ENCODE measurements around the gene SLC6A8. TPM values are rescaled to one million over a fixed set of nuclear protein-coding genes. Genes with fewer than 3 reads are reported as not detected.
"Not testable (repeated sequence)": the region's sequence is repeated elsewhere in the genome, so short reads cannot be mapped to it uniquely, and the experiment has no call there.

The SLC6A8 gene
- total RNA-seq, 2 experiments from 2014 or later, result 0.68 to 0.70 TPM

DNA sequence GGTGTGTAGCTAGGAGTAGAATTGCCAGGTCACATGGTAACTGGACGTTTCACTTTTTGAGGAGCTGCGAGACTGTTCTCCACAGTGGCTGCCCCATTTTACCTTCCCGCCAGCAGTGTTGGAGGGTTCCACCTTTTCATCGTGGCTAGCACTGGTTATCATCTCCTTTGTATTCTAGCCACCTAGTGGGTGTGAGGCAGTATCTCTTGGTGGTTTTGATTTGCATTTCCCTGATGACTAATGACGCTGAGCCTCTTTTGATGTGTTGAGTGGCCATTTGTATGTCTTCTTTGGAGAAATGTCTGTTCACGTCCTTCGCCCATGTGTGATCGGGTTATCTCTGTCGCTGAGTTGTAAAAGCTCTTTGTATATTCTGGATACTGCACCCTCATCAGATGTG lies 47.5 kb downstream of the SLC6A8 start:
- Mint-ChIP-seq H3K36me3 (peaks cover 15% of the 10 kb centered on the region), H3K4me3 (no peak overlapping the region), H3K4me1 (peaks cover 27% of the 10 kb centered on the region), H3K27me3 (no peaks in the 10 kb centered on the region), H3K9me3 (peaks cover 6% of the 10 kb centered on the region), H3K27ac (no peak overlapping the region)
- DNase-seq, result no peak

DNA sequence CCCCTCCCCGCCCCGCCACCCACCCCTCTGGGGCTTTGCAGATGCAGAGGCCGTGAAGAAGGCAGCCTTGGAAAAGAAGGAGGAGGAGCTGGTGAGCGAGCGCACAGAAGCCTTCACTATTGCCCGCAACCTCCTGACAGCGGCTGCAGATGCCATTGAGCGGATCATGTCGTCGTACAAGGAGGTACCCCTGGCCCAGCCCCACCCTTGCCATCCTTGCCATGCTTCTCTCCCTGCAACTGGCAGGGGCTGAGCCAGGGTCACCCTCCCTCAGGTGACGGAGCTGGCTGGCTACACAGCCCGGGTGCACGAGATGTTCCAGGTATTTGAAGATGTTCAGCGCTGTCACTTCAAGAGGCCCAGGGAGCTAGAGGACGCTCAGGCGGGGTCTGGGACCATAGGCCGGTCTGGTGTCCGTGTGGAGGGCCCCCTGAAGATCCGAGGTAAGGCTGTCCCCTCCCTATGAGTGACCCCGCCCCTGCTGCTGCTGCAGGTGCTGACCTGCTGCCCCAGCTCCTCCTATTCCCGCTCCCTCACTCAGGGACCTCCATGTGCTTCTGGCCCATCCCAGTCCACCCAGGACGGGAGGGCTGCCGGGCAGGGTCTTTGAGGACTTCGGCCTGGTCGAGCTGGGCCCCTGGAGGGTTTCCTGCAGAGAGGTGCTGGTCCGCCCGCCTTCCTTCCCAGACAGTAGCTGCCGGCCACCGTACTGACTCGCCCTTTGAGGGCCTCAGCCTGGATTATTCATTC lies 48.5 kb downstream of the SLC6A8 start:
- Mint-ChIP-seq H3K4me1 (peaks cover 27% of the 10 kb centered on the region), H3K36me3 (peaks cover 12% of the 10 kb centered on the region), H3K4me3 (no peak overlapping the region), H3K9me3 (peaks cover 6% of the 10 kb centered on the region), H3K27ac (peak overlapping the region; percentile 45), H3K27me3 (no peaks in the 10 kb centered on the region)
- DNase-seq, result no peak

GRCh38 chrX:153736871-153737441 lies 49.2 kb downstream of the SLC6A8 start:
- no peak for DNase-seq
- Mint-ChIP-seq H3K27ac (no peak overlapping the region), H3K4me1 (peaks cover 20% of the 10 kb centered on the region), H3K27me3 (no peaks in the 10 kb centered on the region), H3K36me3 (peaks cover 5% of the 10 kb centered on the region), H3K9me3 (no peaks in the 10 kb centered on the region), H3K4me3 (no peak overlapping the region)

GRCh38 chrX:153738056-153738605 lies 50.4 kb downstream of the SLC6A8 start:
- Mint-ChIP-seq H3K27ac (no peak overlapping the region), H3K4me1 (peaks cover 20% of the 10 kb centered on the region), H3K27me3 (no peaks in the 10 kb centered on the region), H3K4me3 (no peak overlapping the region), H3K9me3 (no peaks in the 10 kb centered on the region), H3K36me3 (peaks cover 1% of the 10 kb centered on the region)
- no peak for DNase-seq

GRCh38 chrX:153739754-153740486 lies 52.2 kb downstream of the SLC6A8 start:
- Mint-ChIP-seq H3K27me3 (peaks cover 4% of the 10 kb centered on the region), H3K4me1 (peaks cover 20% of the 10 kb centered on the region), H3K4me3 (peak overlapping the region; percentile 42), H3K27ac (peak overlapping the region; percentile 60), H3K9me3 (no peaks in the 10 kb centered on the region), H3K36me3 (no peaks in the 10 kb centered on the region)
- peak; percentile 9 for DNase-seq

- no peak for DNase-seq
- peak overlapping the region; percentile 10 for H3K4me3 Mint-ChIP-seq
- H3K36me3 Mint-ChIP-seq, result no peaks in the 10 kb centered on the region
- H3K4me1 Mint-ChIP-seq, result peaks cover 12% of the 10 kb centered on the region
- no peaks in the 10 kb centered on the region for H3K9me3 Mint-ChIP-seq
- H3K27ac Mint-ChIP-seq, result peak overlapping the region; percentile 60
- H3K27me3 Mint-ChIP-seq, result peaks cover 4% of the 10 kb centered on the region
Measured at GRCh38 chrX:153740631-153741222, 53.0 kb downstream of the SLC6A8 start.

GRCh38 chrX:153741446-153741845 lies 53.7 kb downstream of the SLC6A8 start:
- Mint-ChIP-seq H3K27me3 (peaks cover 7% of the 10 kb centered on the region), H3K4me3 (no peak overlapping the region), H3K4me1 (peaks cover 12% of the 10 kb centered on the region), H3K36me3 (no peaks in the 10 kb centered on the region), H3K9me3 (no peaks in the 10 kb centered on the region), H3K27ac (no peak overlapping the region)
- DNase-seq, result no peak

DNA sequence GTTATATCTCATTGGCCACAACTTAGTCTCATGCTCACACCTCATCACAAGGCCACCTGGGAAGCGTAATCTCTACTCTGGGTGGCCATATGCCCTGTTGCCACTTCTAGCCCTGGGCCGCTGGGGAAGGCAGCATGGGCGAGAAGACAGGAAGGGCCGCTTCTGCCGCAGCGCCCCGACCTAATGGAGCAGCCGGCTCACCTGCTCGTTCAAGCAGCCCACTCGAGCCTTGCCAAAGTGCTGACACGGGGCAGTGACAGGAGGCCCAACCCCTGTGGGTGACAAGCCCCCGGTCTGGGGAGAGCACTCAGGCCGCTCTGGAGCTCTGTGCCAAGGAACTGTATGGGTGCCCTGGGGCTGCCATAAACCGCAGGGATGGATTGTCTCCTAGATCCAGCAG lies 54.4 kb downstream of the SLC6A8 start:
- DNase-seq, H3K4me3 Mint-ChIP-seq, H3K9me3 Mint-ChIP-seq, H3K27me3 Mint-ChIP-seq, H3K36me3 Mint-ChIP-seq, H3K27ac Mint-ChIP-seq: not testable (repeated sequence)
- H3K4me1 Mint-ChIP-seq, result peaks cover 12% of the 10 kb centered on the region

- not testable (repeated sequence) for H3K27ac Mint-ChIP-seq, DNase-seq, H3K27me3 Mint-ChIP-seq, H3K4me3 Mint-ChIP-seq, H3K9me3 Mint-ChIP-seq, H3K36me3 Mint-ChIP-seq
- H3K4me1 Mint-ChIP-seq, result peaks cover 12% of the 10 kb centered on the region
Measured at GRCh38 chrX:153742796-153743467, 55.2 kb downstream of the SLC6A8 start.

DNA sequence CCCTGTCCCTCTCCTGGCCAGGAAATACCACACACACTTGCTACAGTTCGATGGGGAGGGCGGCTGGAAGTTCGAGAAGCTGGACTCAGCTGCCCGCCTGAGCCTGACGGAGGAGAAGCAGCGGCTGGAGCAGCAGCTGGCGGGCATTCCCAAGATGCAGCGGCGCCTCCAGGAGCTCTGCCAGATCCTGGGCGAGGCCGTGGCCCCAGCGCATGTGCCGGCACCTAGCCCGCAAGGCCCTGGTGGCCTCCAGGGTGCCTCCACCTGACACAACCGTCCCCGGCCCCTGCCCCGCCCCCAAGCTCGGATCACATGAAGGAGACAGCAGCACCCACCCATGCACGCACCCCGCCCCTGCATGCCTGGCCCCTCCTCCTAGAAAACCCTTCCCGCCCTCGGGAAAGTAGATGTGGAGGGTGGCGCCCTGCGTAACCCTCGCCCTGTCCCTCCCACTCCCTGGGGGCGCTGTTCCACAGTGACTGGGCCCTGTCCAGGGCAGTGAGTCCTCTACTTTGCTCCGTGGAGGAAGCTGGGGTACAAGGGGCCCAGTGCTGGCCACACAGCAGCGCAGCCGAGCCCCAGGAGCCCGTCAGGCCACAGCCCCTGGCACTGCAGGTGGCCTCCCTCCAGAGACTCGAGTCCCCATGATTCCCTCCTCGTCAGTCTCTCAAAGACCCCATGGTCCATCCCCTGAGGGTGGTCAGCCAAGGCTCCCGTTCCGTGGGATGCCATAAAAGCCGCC lies 55.9 kb downstream of the SLC6A8 start:
- not testable (repeated sequence) for H3K27ac Mint-ChIP-seq, H3K27me3 Mint-ChIP-seq, DNase-seq, H3K9me3 Mint-ChIP-seq, H3K36me3 Mint-ChIP-seq, H3K4me3 Mint-ChIP-seq
- H3K4me1 Mint-ChIP-seq, result peaks cover 12% of the 10 kb centered on the region

DNA sequence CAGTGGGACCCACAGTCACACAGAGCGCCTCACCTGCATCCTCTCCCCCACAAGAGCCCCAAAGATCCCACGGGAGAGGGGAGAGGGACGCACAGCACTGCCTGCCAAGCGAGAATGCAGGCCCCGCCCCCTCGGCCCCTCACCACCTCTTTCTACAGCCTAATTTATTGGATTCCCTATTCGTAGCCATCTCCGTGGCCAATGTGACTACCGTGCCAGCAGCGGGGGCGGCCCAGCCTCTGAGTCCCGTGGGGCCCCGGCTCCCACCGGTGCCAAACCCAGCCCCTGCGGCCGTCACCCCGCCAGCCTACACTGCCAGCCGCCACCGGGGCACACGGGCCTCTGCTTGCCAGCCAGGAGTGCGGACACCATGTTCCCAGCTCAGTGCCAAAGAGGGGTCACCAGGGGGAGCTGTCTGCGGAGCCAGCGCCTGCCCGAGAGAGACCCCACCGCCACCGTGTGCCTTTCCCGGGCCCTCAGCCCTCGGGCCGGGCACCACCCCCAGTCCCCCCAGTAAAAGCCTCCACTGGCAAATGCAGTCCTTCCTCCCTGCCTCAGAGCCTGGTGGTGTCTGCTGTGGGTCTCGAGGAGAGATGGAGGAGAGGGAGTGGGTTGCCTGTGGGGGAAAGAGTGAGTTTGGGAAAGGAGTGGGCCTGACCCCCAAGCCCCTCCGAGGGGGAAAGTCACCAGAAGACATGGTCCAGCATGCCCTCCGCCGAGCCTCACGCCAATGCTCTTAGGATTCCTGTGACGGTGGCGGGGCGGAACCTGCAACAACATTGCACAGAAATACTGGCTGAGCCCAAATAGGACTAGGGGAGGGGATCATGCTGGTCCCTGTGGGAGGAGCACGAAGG lies 56.7 kb downstream of the SLC6A8 start:
- peaks cover 11% of the 10 kb centered on the region for H3K4me1 Mint-ChIP-seq
- peaks cover 7% of the 10 kb centered on the region for H3K27me3 Mint-ChIP-seq
- no peak for DNase-seq

DNA sequence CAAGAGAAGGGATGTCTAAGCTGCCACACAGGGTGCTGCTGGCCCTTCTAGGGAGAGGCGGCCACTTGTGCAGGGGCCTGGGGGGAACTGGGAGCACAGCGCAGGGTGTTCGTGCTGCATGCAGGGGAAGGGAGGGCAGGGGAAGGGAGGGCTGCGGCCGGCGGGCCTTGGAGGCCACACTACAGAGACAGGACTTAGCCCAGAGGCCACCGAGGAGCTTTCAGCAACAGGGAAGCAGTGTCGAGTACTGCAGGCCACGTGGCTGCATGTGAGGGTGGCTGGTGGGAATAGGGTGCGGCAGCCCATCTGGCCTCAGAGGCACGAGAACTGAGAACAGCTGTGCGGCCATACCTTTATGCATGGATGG lies 57.3 kb downstream of the SLC6A8 start:
- not testable (repeated sequence) for H3K4me1 Mint-ChIP-seq, DNase-seq, H3K9me3 Mint-ChIP-seq, H3K4me3 Mint-ChIP-seq, H3K27ac Mint-ChIP-seq, H3K36me3 Mint-ChIP-seq
- peaks cover 10% of the 10 kb centered on the region for H3K27me3 Mint-ChIP-seq

More for the DNA sequence above, 56.7 kb downstream of the SLC6A8 start:
- Mint-ChIP-seq H3K36me3 (no peaks in the 10 kb centered on the region), H3K4me3 (no peak overlapping the region), H3K9me3 (no peaks in the 10 kb centered on the region), H3K27ac (no peak overlapping the region)
